GM23248 (cell line): ENCODE data around the gene ELF4. TPM values are rescaled to one million over a fixed set of nuclear protein-coding genes. Genes with fewer than 3 reads are reported as not detected.

Experiments used
- DNase-seq: peaks from one replicate; pipeline ENCODE4 v3.0.0-alpha.2; 2015
- H2AFZ ChIP-seq: fragments of 200-600 bp; sonication (generic); 2 replicates; pipeline ENCODE4 v1.6.1; 2016; ENCODE audit warnings: antibody characterized with exemption
- H3F3A ChIP-seq: fragments of 200-600 bp; sonication (generic); 2 replicates; pipeline ENCODE4 v1.6.1; 2016; ENCODE audit warnings: mild to moderate bottlenecking, antibody characterized with exemption, mixed run types; ENCODE audit not compliant: insufficient read depth
- H3K27ac ChIP-seq: fragments of 200-600 bp; sonication (generic); 2 replicates; pipeline ENCODE4 v1.5.1; 2016; ENCODE audit warnings: mild to moderate bottlenecking
- H3K27me3 ChIP-seq: fragments of 200-600 bp; sonication (generic); replicated peaks from 2 replicates; pipeline ENCODE4 v1.6.1; 2016; ENCODE audit warnings: mild to moderate bottlenecking; ENCODE audit not compliant: insufficient read depth
- H3K36me3 ChIP-seq: fragments of 200-600 bp; sonication (generic); 2 replicates; pipeline ENCODE4 v1.6.1; 2016; ENCODE audit warnings: low read depth, mild to moderate bottlenecking
- H3K4me1 ChIP-seq: fragments of 200-600 bp; sonication (generic); 2 replicates; pipeline ENCODE4 v1.6.1; 2016; ENCODE audit warnings: mild to moderate bottlenecking; ENCODE audit not compliant: insufficient read depth
- H3K4me2 ChIP-seq: fragments of 200-600 bp; sonication (generic); one replicate; pipeline ENCODE4 v1.6.1; 2016; ENCODE audit warnings: mild to moderate bottlenecking; ENCODE audit not compliant: unreplicated experiment
- H3K4me3 ChIP-seq: fragments of 200-600 bp; sonication (generic); 2 replicates; pipeline ENCODE4 v1.5.1; 2016; ENCODE audit warnings: mild to moderate bottlenecking
- H3K79me2 ChIP-seq: fragments of 200-600 bp; sonication (generic); 2 replicates; pipeline ENCODE4 v1.6.1; 2016; ENCODE audit warnings: mild to moderate bottlenecking; ENCODE audit not compliant: insufficient read depth
- H3K9ac ChIP-seq: fragments of 200-600 bp; sonication (generic); 2 replicates; pipeline ENCODE4 v1.6.1; 2016; ENCODE audit warnings: mild to moderate bottlenecking
- H3K9me2 ChIP-seq: fragments of 200-600 bp; sonication (generic); 2 replicates; pipeline ENCODE4 v1.6.1; 2016; ENCODE audit warnings: mixed run types, mild to moderate bottlenecking, moderate library complexity; ENCODE audit not compliant: insufficient read depth
- H3K9me3 ChIP-seq: fragments of 200-600 bp; sonication (generic); one replicate; pipeline ENCODE4 v1.6.1; 2017; ENCODE audit warnings: low read depth
- H4K20me1 ChIP-seq: fragments of 200-600 bp; sonication (generic); 2 replicates; pipeline ENCODE4 v1.6.0; 2016; ENCODE audit not compliant: insufficient read depth
- EZH2 ChIP-seq: fragments of 200-600 bp; sonication (generic); IDR thresholded peaks from 2 replicates; pipeline ENCODE4 v1.6.1; 2018; ENCODE audit warnings: antibody characterized with exemption, mild to moderate bottlenecking; ENCODE audit not compliant: insufficient read depth, poor library complexity, severe bottlenecking
- EZH2phosphoT487 ChIP-seq: fragments of 200-600 bp; sonication (generic); IDR thresholded peaks from 2 replicates; pipeline ENCODE4 v1.6.1; 2018; ENCODE audit warnings: antibody characterized with exemption, moderate library complexity, mild to moderate bottlenecking, low read depth; ENCODE audit not compliant: insufficient read depth
- WGBS, 2 experiments: methylation state at CpG; one replicate each; pipeline ENCODE4 v1.1.6; 2015 to 2017; ENCODE audit warnings: low lambda C conversion rate in 2 of 2, low coverage in 1 of 2; ENCODE audit errors: missing lambda C conversion rate in 2 of 2; 5-methylcytosine and 5-hydroxymethylcytosine counted together
- in situ Hi-C: fragments of 300-500 bp; cut with MboI; formaldehyde crosslinking; loops from 2 replicates; pipeline ENCODE4 v1.15.0; 2020
- polyA plus RNA-seq: library from polyadenylated mRNA; unstranded; fragments of >200 nt; fragmentation: Nextera tagmentation; extraction: Ambion mirVana; gene quantifications from 2 replicates; pipeline ENCODE4 v1.2.1, GENCODE V29; 2016
- total RNA-seq: library from RNA; depleted of rRNA; stranded (reverse); fragments of >200 nt; shearing (Covaris generic); gene quantifications from 2 replicates; pipeline ENCODE4 v1.2.3, GENCODE V29; 2014

Gene ELF4
- total and polyA plus RNA-seq, 2 experiments from 2014 or later, result 9.4 to 16.5 TPM

DNA sequence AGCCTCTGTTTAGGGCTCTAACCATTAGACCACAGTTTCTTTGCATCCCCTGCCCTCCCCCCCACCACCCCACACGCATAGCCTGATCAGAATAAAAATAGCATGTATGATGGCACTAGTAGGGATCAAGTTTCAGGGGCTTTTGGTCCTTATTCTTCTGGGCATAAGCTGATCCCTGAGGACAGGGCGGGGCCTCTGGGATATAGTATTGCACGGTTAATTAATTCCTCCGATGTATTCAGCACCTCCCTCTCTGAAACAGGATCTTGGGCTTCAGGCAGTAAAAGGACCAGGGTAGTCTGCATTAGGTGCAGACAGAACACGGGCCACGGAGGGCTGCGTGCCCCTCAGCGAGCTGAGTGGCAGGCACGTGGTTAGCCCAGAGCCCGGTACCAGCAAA is 57.1 kb downstream of the ELF4 start:
- in situ Hi-C loops, result loop anchor here (10.0 kb wide), 2 partner anchors 128 to 448 kb away; no protein-coding TSS in a partner anchor
- no peak for DNase-seq
- H2AFZ ChIP-seq, result no peak overlapping the region

DNA sequence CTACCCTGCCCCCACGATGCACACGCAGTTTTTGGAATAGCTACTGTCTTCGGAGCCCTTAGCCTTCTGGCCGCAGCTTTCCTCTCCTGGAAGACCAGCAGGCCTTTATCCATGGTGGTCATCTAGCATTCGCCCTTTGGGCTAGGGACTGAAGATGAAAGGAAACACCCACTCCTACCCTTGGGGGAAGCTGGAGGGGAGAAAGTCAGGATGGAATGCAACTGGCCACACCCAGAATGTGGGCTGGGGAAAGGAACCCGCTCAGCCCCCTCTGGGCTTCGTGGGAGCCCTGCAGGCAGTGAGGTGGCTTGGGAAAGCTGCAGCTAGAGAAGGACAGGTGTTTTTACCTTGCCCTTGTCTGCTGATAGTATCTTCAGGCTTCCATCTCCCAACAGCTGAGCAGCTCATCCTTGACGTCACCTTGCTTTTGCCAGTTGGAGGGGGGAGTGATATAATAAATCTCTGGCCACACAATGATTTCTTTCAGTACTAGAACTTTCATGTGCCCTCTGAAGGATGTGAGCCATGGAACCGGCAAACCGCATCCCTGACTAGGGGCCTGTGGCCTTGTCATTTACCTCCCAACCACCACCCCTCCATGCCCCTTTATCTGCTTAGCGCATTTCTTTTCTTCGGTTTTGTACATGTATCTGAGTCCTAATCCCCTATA is 59.0 kb downstream of the ELF4 start:
- in situ Hi-C loops, result loop anchor here (10.0 kb wide), 2 partner anchors 127 to 447 kb away; no protein-coding TSS in a partner anchor
- Histone ChIP-seq H3K9ac (no peak overlapping the region), H3K9me2 (no peaks in the 10 kb centered on the region), H3K27me3 (no peaks in the 10 kb centered on the region), H3K9me3 (no peaks in the 10 kb centered on the region), H3K27ac (no peak overlapping the region), H3K4me1 (peaks cover 8% of the 10 kb centered on the region; the same call in 1 of the 2 replicates), H2AFZ (no peak overlapping the region), H3F3A (peaks cover 9% of the 10 kb centered on the region; the same call in 1 of the 2 replicates), H4K20me1 (no peaks in the 10 kb centered on the region), H3K36me3 (no peaks in the 10 kb centered on the region), H3K4me2 (no peak overlapping the region), H3K79me2 (no peaks in the 10 kb centered on the region), H3K4me3 (no peak overlapping the region)
- DNase-seq, result no peak
- WGBS, 2 experiments, result 91 to 97% methylated on average over 9 to 12 of the region's 12 CpGs
- no peak for TF ChIP-seq EZH2phosphoT487
- no peak for TF ChIP-seq EZH2

More for the DNA sequence above, 57.1 kb downstream of the ELF4 start:
- no peaks in the 10 kb centered on the region for H3K79me2 ChIP-seq
- H3K36me3 ChIP-seq, result no peaks in the 10 kb centered on the region
- peaks cover 8% of the 10 kb centered on the region; the same call in 1 of the 2 replicates for H3K4me1 ChIP-seq
- H3K4me2 ChIP-seq, result no peak overlapping the region
- H3K4me3 ChIP-seq, result no peak overlapping the region
- WGBS, 2 experiments, result 70 to 74% methylated on average over 9 of the region's 10 CpGs
- TF ChIP-seq EZH2 (no peak), EZH2phosphoT487 (no peak)
- no peak overlapping the region for H3K27ac ChIP-seq
- H4K20me1 ChIP-seq, result no peaks in the 10 kb centered on the region
- H3K9me2 ChIP-seq, result no peaks in the 10 kb centered on the region
- H3K9me3 ChIP-seq, result no peaks in the 10 kb centered on the region
- peaks cover 9% of the 10 kb centered on the region; the same call in 1 of the 2 replicates for H3F3A ChIP-seq
- no peaks in the 10 kb centered on the region for H3K27me3 ChIP-seq
- H3K9ac ChIP-seq, result no peak overlapping the region

DNA sequence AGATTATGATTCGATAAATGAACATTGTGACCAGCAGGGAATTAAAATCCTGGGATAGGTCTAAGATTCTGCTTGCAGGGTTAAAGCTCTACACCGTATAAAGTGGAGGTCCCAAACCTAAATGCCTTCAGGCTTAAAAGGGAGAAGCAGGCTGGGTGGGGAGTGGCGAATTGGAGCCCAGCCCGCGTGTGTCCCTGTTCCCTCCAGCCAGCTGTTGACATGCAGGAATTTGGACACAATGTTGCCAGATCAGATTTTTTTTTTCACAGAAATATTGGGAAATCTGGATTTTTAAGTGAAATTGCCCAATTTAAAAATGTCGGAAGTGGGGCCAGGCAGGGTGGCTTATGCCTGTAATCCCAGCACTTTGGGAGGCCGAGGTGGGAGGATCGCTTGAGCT is 60.5 kb downstream of the ELF4 start:
- no peaks in the 10 kb centered on the region for H3K79me2 ChIP-seq
- H3K9me2 ChIP-seq, result no peaks in the 10 kb centered on the region
- no peaks in the 10 kb centered on the region for H3K9me3 ChIP-seq
- in situ Hi-C loops, result loop anchor here (10.0 kb wide), 2 partner anchors 125 to 445 kb away; no protein-coding TSS in a partner anchor
- peaks cover 9% of the 10 kb centered on the region; the same call in 1 of the 2 replicates for H3F3A ChIP-seq
- H3K36me3 ChIP-seq, result no peaks in the 10 kb centered on the region
- peaks cover 2% of the 10 kb centered on the region; the same call in 1 of the 2 replicates for H3K4me1 ChIP-seq
- 39 to 40% methylated on average over 8 of the region's 8 CpGs for WGBS, 2 experiments
- H3K27ac ChIP-seq, result no peak overlapping the region
- no peak overlapping the region for H3K9ac ChIP-seq
- no peak for DNase-seq
- no peak overlapping the region for H2AFZ ChIP-seq
- TF ChIP-seq EZH2 (no peak), EZH2phosphoT487 (no peak)
- H4K20me1 ChIP-seq, result no peaks in the 10 kb centered on the region
- no peaks in the 10 kb centered on the region for H3K27me3 ChIP-seq
- H3K4me3 ChIP-seq, result no peak overlapping the region
- H3K4me2 ChIP-seq, result no peak overlapping the region

DNA sequence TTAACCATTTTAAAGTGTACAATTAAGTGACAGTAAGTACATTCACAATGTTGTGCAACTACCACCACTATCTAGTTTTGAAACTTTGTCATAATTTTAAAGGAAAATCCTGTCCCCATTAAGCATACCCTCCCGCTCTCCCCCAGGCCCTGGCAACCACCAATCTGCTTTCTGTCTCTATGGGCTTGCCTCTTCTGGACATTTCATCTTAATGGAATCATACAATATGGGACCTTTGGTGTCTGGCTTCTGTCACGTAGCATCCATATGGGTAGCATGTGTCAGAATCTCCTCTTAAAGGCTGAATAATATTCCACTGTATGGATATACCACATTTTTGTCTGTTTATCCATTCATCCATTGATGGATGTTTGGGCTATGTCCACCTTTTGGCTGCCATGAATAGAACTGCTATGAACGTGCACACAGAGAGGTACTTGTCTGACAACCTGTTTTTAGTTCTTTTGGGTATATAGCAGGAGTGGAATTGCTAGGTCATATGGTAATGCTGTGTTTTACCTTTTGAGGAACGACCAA is 61.5 kb downstream of the ELF4 start:
- no peak overlapping the region for H3K4me2 ChIP-seq
- in situ Hi-C loops, result no loop called here
- H3K4me1 ChIP-seq, result no peaks in the 10 kb centered on the region
- H4K20me1 ChIP-seq, result no peaks in the 10 kb centered on the region
- DNase-seq, result no peak
- H3F3A ChIP-seq, result no peaks in the 10 kb centered on the region
- no peaks in the 10 kb centered on the region for H3K36me3 ChIP-seq
- no peak overlapping the region for H3K27ac ChIP-seq
- no peak overlapping the region for H2AFZ ChIP-seq
- no peaks in the 10 kb centered on the region for H3K27me3 ChIP-seq
- H3K9me3 ChIP-seq, result no peaks in the 10 kb centered on the region
- H3K79me2 ChIP-seq, result no peaks in the 10 kb centered on the region
- H3K9ac ChIP-seq, result no peak overlapping the region
- H3K9me2 ChIP-seq, result no peaks in the 10 kb centered on the region
- 94 to 96% methylated on average over 4 of the region's 4 CpGs for whole genome bisulfite sequencing, 2 experiments
- no peak overlapping the region for H3K4me3 ChIP-seq
- no peak for TF ChIP-seq EZH2
- TF ChIP-seq EZH2phosphoT487, result no peak
